Hair follicle dermal papilla cell (primary cell): ENCODE results near the gene GDPD4. TPM values are rescaled to one million over a fixed set of nuclear protein-coding genes. Genes with fewer than 3 reads are reported as not detected.

Experiments used
- total RNA-seq: library from RNA; depleted of rRNA; stranded (reverse); fragments of >200 nt; gene quantifications from 2 replicates; pipeline ENCODE4 v1.2.3, GENCODE V29; 2012

Gene GDPD4
- total RNA-seq = not detected in 2 replicates

DNA sequence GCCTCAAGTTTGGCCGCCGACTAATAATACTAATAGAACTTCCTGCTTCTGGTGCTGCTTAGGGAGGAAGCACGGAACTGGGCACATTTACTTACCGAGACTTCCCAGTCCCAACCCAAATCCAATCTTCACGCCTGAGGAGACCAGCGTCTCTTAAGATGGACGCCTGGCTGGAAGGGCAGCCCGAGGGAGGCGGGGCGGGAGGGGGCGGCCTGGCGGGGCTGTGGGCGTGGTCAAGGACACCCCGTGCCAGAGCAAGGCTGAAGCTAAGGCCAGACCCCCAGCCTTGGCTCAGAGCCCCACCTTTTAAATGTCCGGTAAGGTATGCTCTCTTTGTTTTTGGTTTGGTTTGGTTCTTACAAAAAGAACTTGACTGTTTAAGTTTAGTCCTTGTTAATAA, at the start of gene GDPD4:
Gene GDPD4 (minus strand): TSS at position 177 of the 400 bp plus-strand sequence. CDS start 16,549 bp downstream, outside the sequence.

Other genes with a start within 250 kb of the GDPD4 start
- gene CAPN5, start 234.7 kb downstream of the GDPD4 start, total RNA-seq = 19.1 and 19.5 TPM in 2 replicates
- 0.85 TPM in 1 of 2 replicates, not detected in the other for gene OMP, start 198.8 kb downstream of the GDPD4 start, total RNA-seq
- gene MYO7A, start 173.4 kb downstream of the GDPD4 start, total RNA-seq = under 0.01 TPM in 1 of 2 replicates, not detected in the other
- gene PAK1, start 172.4 kb upstream of the GDPD4 start, total RNA-seq = 44.1 and 46.6 TPM in 2 replicates